Choroid plexus epithelial cell (primary cell): ENCODE measurements around the gene SYT15.

Experiments
- DNase-seq: peaks from one replicate; pipeline ENCODE4 v3.0.0-alpha.2; 2010; ENCODE audit warnings: low read depth
- H3K4me3 ChIP-seq: 2 replicates; pipeline ENCODE4 v1.5.1; 2011; ENCODE audit warnings: low read depth, mild to moderate bottlenecking, control low read depth, low read length, moderate library complexity
- CTCF ChIP-seq: conservative IDR thresholded peaks from 2 replicates; pipeline ENCODE4 v1.5.1; 2011; ENCODE audit warnings: low read depth, mild to moderate bottlenecking, control low read depth, inconsistent platforms, low read length, moderate library complexity

SYT15 gene

GRCh38 chr10:46551701-46552525 lies 27.0 kb upstream of the SYT15 start:
- TF ChIP-seq CTCF, result no peak
- no peak for DNase-seq
- H3K4me3 ChIP-seq, result no peak overlapping the region

GRCh38 chr10:46552526-46553237 lies 26.2 kb upstream of the SYT15 start:
- DNase-seq, result no peak
- TF ChIP-seq CTCF, result no peak

GRCh38 chr10:46553238-46554049 lies 25.5 kb upstream of the SYT15 start:
- H3K4me3 ChIP-seq, result no peak overlapping the region
- TF ChIP-seq CTCF, result no peak
- DNase-seq, result no peak

More at GRCh38 chr10:46552526-46553237, 26.2 kb upstream of the SYT15 start:
- no peak overlapping the region for H3K4me3 ChIP-seq

GRCh38 chr10:46554166-46554781 lies 24.7 kb upstream of the SYT15 start:
- H3K4me3 ChIP-seq, result no peak overlapping the region
- TF ChIP-seq CTCF, result no peak
- no peak for DNase-seq

- TF ChIP-seq CTCF, result no peak
- DNase-seq, result no peak
- no peak overlapping the region for H3K4me3 ChIP-seq
These were observed 23.6 kb upstream of the SYT15 start for GRCh38 chr10:46555366-46555712.

GRCh38 chr10:46555713-46556514 lies 23.0 kb upstream of the SYT15 start:
- TF ChIP-seq CTCF, result no peak
- H3K4me3 ChIP-seq, result peak overlapping the region; percentile 53
- DNase-seq, result no peak
